WERI-Rb-1 (cell line): Measurements from ENCODE around the gene CLCN4.
A peak's percentile ranks its signal among the peaks of the same experiment; 100 is the strongest.

ENCODE experiments used
- DNase-seq: peaks from one replicate; pipeline ENCODE4 v3.0.0-alpha.2; 2020
- H3K27ac ChIP-seq: fragments of 250-450 bp; sonication (Bioruptor Pico); 2 replicates; pipeline ENCODE4 v1.5.1; 2020; ENCODE audit warnings: mild to moderate bottlenecking, moderate library complexity
- H3K27me3 ChIP-seq: fragments of 250-450 bp; sonication (Bioruptor Pico); 2 replicates; pipeline ENCODE4 v1.5.1; 2021; ENCODE audit warnings: mild to moderate bottlenecking, low read depth, moderate library complexity; ENCODE audit not compliant: insufficient read depth, severe bottlenecking
- H3K36me3 ChIP-seq: fragments of 250-450 bp; sonication (Bioruptor Pico); 2 replicates; pipeline ENCODE4 v1.5.1; 2020; ENCODE audit warnings: mild to moderate bottlenecking, moderate library complexity
- H3K4me3 ChIP-seq: 2 replicates; pipeline ENCODE4 v1.5.1; 2011; ENCODE audit warnings: low read depth, mild to moderate bottlenecking, control low read depth, low read length
- H3K9me3 ChIP-seq: fragments of 250-450 bp; sonication (Bioruptor Pico); 2 replicates; pipeline ENCODE4 v1.5.1; 2021; ENCODE audit warnings: mild to moderate bottlenecking, moderate library complexity; ENCODE audit not compliant: severe bottlenecking
- CTCF ChIP-seq: IDR thresholded peaks from 2 replicates; pipeline ENCODE4 v1.5.1; 2011; ENCODE audit warnings: low read depth, mild to moderate bottlenecking, control low read depth, inconsistent platforms, low read length

The CLCN4 gene

GRCh38 chrX:10189317-10190268 is 32.8 kb downstream of the CLCN4 start:
- Histone ChIP-seq H3K9me3 (no peaks in the 10 kb centered on the region), H3K27me3 (peaks cover 13% of the 10 kb centered on the region), H3K27ac (peak overlapping the region; percentile 37; the same call in 1 of the 2 replicates), H3K4me3 (no peak overlapping the region), H3K36me3 (no peaks in the 10 kb centered on the region)
- peak; percentile 74 for DNase-seq
- peak; percentile 77 for TF ChIP-seq CTCF

DNA sequence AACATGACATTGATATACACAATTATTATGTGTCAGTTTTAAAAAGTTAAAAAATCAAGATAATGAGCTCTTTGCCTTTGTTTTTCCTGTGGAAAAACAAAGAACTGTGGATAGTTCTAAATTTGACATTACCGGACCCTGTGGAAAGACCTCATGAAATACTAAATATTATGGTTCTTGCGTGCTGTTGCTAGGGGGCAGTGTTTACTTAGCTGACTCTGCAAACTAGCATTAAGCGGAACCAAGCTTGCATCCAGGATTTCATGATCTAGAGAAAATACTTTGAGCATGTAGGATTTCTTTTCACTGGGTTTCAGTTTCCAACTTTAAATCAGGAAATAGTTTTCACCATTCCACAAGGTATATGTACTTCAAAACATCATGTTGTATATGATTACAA is 33.6 kb downstream of the CLCN4 start:
- DNase-seq = peak; percentile 25
- H3K9me3 ChIP-seq = no peaks in the 10 kb centered on the region
- H3K36me3 ChIP-seq = no peaks in the 10 kb centered on the region
- H3K27ac ChIP-seq = no peak overlapping the region
- H3K4me3 ChIP-seq = no peak overlapping the region
- peak; percentile 47 for TF ChIP-seq CTCF
- H3K27me3 ChIP-seq = peaks cover 13% of the 10 kb centered on the region

DNA sequence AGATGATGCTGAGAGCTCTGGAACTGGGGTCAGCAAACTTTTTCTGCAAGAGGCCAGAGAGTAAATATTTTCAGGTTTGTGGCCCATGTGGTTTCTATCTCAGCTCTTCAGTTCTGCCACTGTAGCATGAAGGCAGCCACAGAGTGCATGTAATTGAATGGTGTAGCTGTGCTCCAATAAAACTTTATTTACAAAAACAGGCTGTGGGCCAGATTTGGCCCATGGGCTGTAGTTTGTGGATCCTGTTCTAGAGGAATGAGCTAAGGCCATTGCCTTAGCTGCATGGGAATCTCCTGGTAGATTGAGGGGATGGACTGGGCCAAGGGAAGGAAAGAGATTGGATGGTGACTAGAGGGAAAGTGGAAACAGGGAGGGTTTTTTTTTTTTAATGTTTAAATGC is 36.8 kb downstream of the CLCN4 start:
- no peak for DNase-seq
- H3K36me3 ChIP-seq = no peaks in the 10 kb centered on the region; the same call in 1 of the 2 replicates

DNA sequence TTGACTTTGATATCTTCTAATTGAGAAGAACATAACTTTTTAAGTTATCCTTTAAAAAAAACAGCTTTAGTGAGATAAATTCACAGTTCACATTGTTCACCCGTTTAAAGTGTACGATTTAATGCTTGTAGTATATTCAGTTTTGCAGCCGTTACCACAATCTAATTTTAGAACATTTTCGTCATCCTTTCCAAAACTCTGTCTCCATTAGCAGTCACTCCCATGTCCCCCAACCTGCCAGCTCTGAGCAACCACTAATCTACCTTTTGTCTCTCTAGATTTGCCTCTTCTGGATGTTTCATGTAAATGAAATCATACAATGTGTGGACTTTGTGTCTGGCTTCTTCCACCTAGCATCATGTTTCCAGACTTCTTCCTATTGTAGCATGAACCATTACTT is 38.6 kb downstream of the CLCN4 start:
- Histone ChIP-seq H3K27ac (no peak overlapping the region), H3K27me3 (no peaks in the 10 kb centered on the region), H3K36me3 (no peaks in the 10 kb centered on the region; the same call in 1 of the 2 replicates), H3K9me3 (no peaks in the 10 kb centered on the region), H3K4me3 (no peak overlapping the region)
- DNase-seq = no peak
- TF ChIP-seq CTCF = no peak

More for the DNA sequence above, 36.8 kb downstream of the CLCN4 start:
- no peak overlapping the region for H3K27ac ChIP-seq
- no peak for TF ChIP-seq CTCF
- no peak overlapping the region for H3K4me3 ChIP-seq
- H3K9me3 ChIP-seq = no peaks in the 10 kb centered on the region
- no peaks in the 10 kb centered on the region for H3K27me3 ChIP-seq

- DNase-seq = no peak
- no peaks in the 10 kb centered on the region for H3K27me3 ChIP-seq
- no peak overlapping the region for H3K4me3 ChIP-seq
- no peaks in the 10 kb centered on the region; the same call in 1 of the 2 replicates for H3K36me3 ChIP-seq
- TF ChIP-seq CTCF = no peak
- no peak overlapping the region for H3K27ac ChIP-seq
- H3K9me3 ChIP-seq = no peaks in the 10 kb centered on the region
These were observed 39.2 kb downstream of the CLCN4 start for GRCh38 chrX:10195947-10196346.
